Endothelial cell of umbilical vein (primary cell): ENCODE data around the gene PTGES2. TPM values are rescaled to one million over a fixed set of nuclear protein-coding genes. Genes with fewer than 3 reads are reported as not detected.

Experiments used
- BruUV-seq: library from RNA; stranded (reverse); fragments of 400-500 nt; replicated peaks from 2 replicates; lab custom pipeline; 2021; lab: Mats Ljungman, UMichigan
- CTCF ChIA-PET: fragments of 300-600, 350-600 bp; sonication (Branson Sonifier 250); formaldehyde crosslinking; loops from one replicate; lab custom pipeline; 2021; ENCODE audit warnings: antibody characterized with exemption, inconsistent platforms; lab: Charles Lee
- POLR2A ChIA-PET: fragments of 300-600, 350-600 bp; sonication (Branson Sonifier 250); formaldehyde crosslinking; loops from one replicate; lab custom pipeline; 2021; ENCODE audit warnings: antibody characterized with exemption, inconsistent platforms; lab: Charles Lee
- DNase-seq: peaks from one replicate; pipeline ENCODE4 v3.0.0-alpha.2; 2011; ENCODE audit warnings: low read depth, low spot score
- FAIRE-seq: peaks from 2 replicates; lab custom pipeline; 2011; peaks lifted over from hg19 to GRCh38; lab: Jason Lieb, UNC
- H2AFZ ChIP-seq: 2 replicates; pipeline ENCODE4 v1.6.0; 2012; ENCODE audit warnings: low read depth, low read length, control low read depth, inconsistent platforms
- H3K27ac ChIP-seq: 2 replicates; pipeline ENCODE4 v1.5.1; 2011; ENCODE audit warnings: low read depth, mild to moderate bottlenecking, control low read depth, low read length, moderate library complexity; ENCODE audit not compliant: insufficient read depth
- H3K27me3 ChIP-seq, 2 experiments: 2 replicates each; pipeline versions ENCODE4 v1.6.0 to v1.6.1; 2011; ENCODE audit warnings: low read length in 2 of 2, mixed read lengths in 1 of 2; ENCODE audit not compliant: control insufficient read depth in 2 of 2, insufficient read depth in 2 of 2
- H3K36me3 ChIP-seq, 2 experiments: 2 replicates in 1 of 2; 3 replicates in 1 of 2; pipeline ENCODE4 v1.5.1; 2011; ENCODE audit warnings: low read length in 2 of 2, mild to moderate bottlenecking in 1 of 2, moderate library complexity in 1 of 2; ENCODE audit not compliant: control insufficient read depth in 2 of 2, insufficient read depth in 2 of 2; ENCODE audit errors: extremely low read depth in 1 of 2
- H3K4me1 ChIP-seq: 3 replicates; pipeline ENCODE4 v1.5.1; 2011; ENCODE audit warnings: mild to moderate bottlenecking, low read length; ENCODE audit not compliant: control insufficient read depth, insufficient read depth; ENCODE audit errors: extremely low read depth
- H3K4me2 ChIP-seq: 2 replicates; pipeline ENCODE4 v1.6.1; 2011; ENCODE audit warnings: low read length, control low read depth, mixed read lengths; ENCODE audit not compliant: insufficient read depth
- H3K4me3 ChIP-seq, 3 experiments: fragments of 200-600 bp in 1 of 3; sonication (generic), shearing (Covaris generic) in 1 of 3; replicated peaks in 1 of 3; 2 replicates each; pipeline ENCODE4 v1.5.1; 2011 to 2016; ENCODE audit warnings: control low read depth in 3 of 3, low read length in 3 of 3, mild to moderate bottlenecking in 2 of 3, inconsistent platforms in 1 of 3, low read depth in 1 of 3, moderate library complexity in 1 of 3; ENCODE audit not compliant: insufficient read depth in 1 of 3
- H3K79me2 ChIP-seq: 2 replicates; pipeline ENCODE4 v1.6.0; 2012; ENCODE audit warnings: low read length, inconsistent platforms; ENCODE audit not compliant: control insufficient read depth, insufficient read depth
- H3K9ac ChIP-seq: replicated peaks from 2 replicates; pipeline ENCODE3; 2011; ENCODE audit warnings: low read length, control low read depth; ENCODE audit not compliant: insufficient read depth; ENCODE audit errors: extremely low read depth
- H3K9me1 ChIP-seq: replicated peaks from 3 replicates; pipeline ENCODE4 v1.6.0; 2011; ENCODE audit warnings: mild to moderate bottlenecking, low read length; ENCODE audit not compliant: control insufficient read depth, insufficient read depth; ENCODE audit errors: extremely low read depth
- H3K9me3 ChIP-seq: replicated peaks from 2 replicates; pipeline ENCODE4 v1.5.1; 2012; ENCODE audit warnings: low read length, inconsistent platforms; ENCODE audit not compliant: control insufficient read depth, insufficient read depth
- H4K20me1 ChIP-seq: replicated peaks from 2 replicates; pipeline ENCODE3; 2011; ENCODE audit warnings: mild to moderate bottlenecking, low read length; ENCODE audit not compliant: control insufficient read depth, insufficient read depth; ENCODE audit errors: extremely low read depth
- CTCF ChIP-seq, 2 donors: IDR thresholded peaks; 1 replicate in 1 of 2; 2 replicates in 1 of 2; pipeline ENCODE4 v1.5.1; 2011; ENCODE audit warnings: low read length in 2 of 2, mild to moderate bottlenecking in 2 of 2, moderate library complexity in 2 of 2, control low read depth in 1 of 2, inconsistent platforms in 1 of 2, low read depth in 1 of 2; ENCODE audit not compliant: insufficient read depth in 1 of 2; ENCODE audit errors: extremely low read depth in 1 of 2
- EZH2 ChIP-seq: IDR thresholded peaks from 2 replicates; pipeline ENCODE4 v1.6.1; 2012; ENCODE audit warnings: borderline replicate concordance, low read depth, mild to moderate bottlenecking, moderate library complexity, low read length, inconsistent platforms; ENCODE audit not compliant: severe bottlenecking
- FOS ChIP-seq: IDR thresholded peaks from 2 replicates; pipeline ENCODE4 v1.6.1; 2011; ENCODE audit warnings: mild to moderate bottlenecking, low read length, moderate library complexity, borderline replicate concordance; ENCODE audit not compliant: insufficient read depth
- GATA2 ChIP-seq: IDR thresholded peaks from 2 replicates; pipeline ENCODE4 v1.7.0; 2011; ENCODE audit warnings: low read depth, mild to moderate bottlenecking, moderate library complexity, mixed read lengths, low read length; ENCODE audit not compliant: insufficient read length, insufficient read depth
- MAX ChIP-seq: IDR thresholded peaks from 2 replicates; pipeline ENCODE4 v1.6.1; 2011; ENCODE audit not compliant: insufficient read depth, insufficient read length
- POLR2AphosphoS5 ChIP-seq: IDR thresholded peaks from 2 replicates; pipeline ENCODE4 v1.6.1; 2012; ENCODE audit warnings: low read depth, mild to moderate bottlenecking, control low read depth, low read length, moderate library complexity; ENCODE audit not compliant: insufficient read depth
- dilution Hi-C: fragments of 300-500 bp; cut with MboI; formaldehyde crosslinking; loops from one replicate; pipeline ENCODE4 v1.15.0; 2019; ENCODE audit warnings: low sequenced_read_pairs; ENCODE audit not compliant: extremely low pct_ligation_motif_present
- intact Hi-C: fragments of 100-400 bp; cut with micrococcal nuclease; formaldehyde crosslinking; loops from one replicate; pipeline ENCODE4 v1.10.0; 2022
- polyA plus RNA-seq, 4 experiments: library from polyadenylated mRNA; depleted of rRNA in 3 of 4; stranded (reverse) in 3 of 4; unstranded in 1 of 4; fragments of >200 nt; gene quantifications; 2 replicates each; pipeline versions ENCODE4 v1.2.1 to v1.2.3, GENCODE V29; 2011 to 2012; ENCODE audit warnings: missing spikeins in 1 of 4
- total RNA-seq: library from RNA; stranded (reverse); gene quantifications from 2 replicates; pipeline ENCODE4 v1.2.3, GENCODE V29; 2021

PTGES2 gene
- total and polyA plus RNA-seq, 2 donors (not counting 3 experiments of a cell fraction or from before 2014, with no cell fraction given), result 64.2 to 69.9 TPM

- ChIA-PET POLR2A (no interaction called here), CTCF (interaction anchor here (4.9 kb wide), 1 partner anchor 17 kb away, joined by 56 read pairs; no protein-coding TSS in a partner anchor)
- no peak overlapping the region for H3K4me2 ChIP-seq
- H3K27me3 ChIP-seq, result no peaks in the 10 kb centered on the region
- H3K9me1 ChIP-seq, result no peaks in the 10 kb centered on the region
- H3K9ac ChIP-seq, result no peak overlapping the region
- H3K4me1 ChIP-seq, result peaks cover 30% of the 10 kb centered on the region
- H3K9me3 ChIP-seq, result no peaks in the 10 kb centered on the region
- DNase-seq (no peak), FAIRE-seq (no peak)
- intact Hi-C loops, result no loop called here
- peaks cover 11 to 33% of the 10 kb centered on the region in 2 experiments for H3K36me3 ChIP-seq
- TF ChIP-seq POLR2AphosphoS5 (no peak), FOS (no peak), EZH2 (no peak), GATA2 (no peak), MAX (no peak)
- H3K27ac ChIP-seq, result no peak overlapping the region
- no peak overlapping the region for H2AFZ ChIP-seq
- no peak overlapping the region for H3K4me3 ChIP-seq
- no TSS peak for BruUV-seq
- dilution Hi-C loops, result no loop called here
- peaks cover 32% of the 10 kb centered on the region for H3K79me2 ChIP-seq
- no peaks in the 10 kb centered on the region for H4K20me1 ChIP-seq
These were observed 26.3 kb downstream of the PTGES2 start for GRCh38 chr9:128101231-128101661.

GRCh38 chr9:128100581-128100980 is 26.9 kb downstream of the PTGES2 start:
- ChIA-PET CTCF (interaction anchor here (0.6 to 4.9 kb wide), 7 partner anchors 13 to 158 kb away, joined by 3 to 56 read pairs (median 5); no protein-coding TSS in a partner anchor), POLR2A (interaction anchor here (1.0 to 1.1 kb wide), 2 partner anchors 22 to 33 kb away, joined by 3 to 4 read pairs; partner anchors contain the start of genes NAIF1 and SLC25A25)
- Histone ChIP-seq H2AFZ (no peak overlapping the region), H3K9me1 (no peaks in the 10 kb centered on the region), H3K4me2 (peak overlapping the region; percentile 59), H3K4me3 (peak overlapping the region in 2 of 3 experiments; percentile 48 to 51), H3K4me1 (peaks cover 30% of the 10 kb centered on the region), H3K79me2 (peaks cover 33% of the 10 kb centered on the region), H3K27ac (peak overlapping the region; percentile 90), H3K9ac (peak overlapping the region; percentile 89), H3K36me3 (peaks cover 11 to 28% of the 10 kb centered on the region in 2 experiments), H4K20me1 (no peaks in the 10 kb centered on the region), H3K9me3 (no peaks in the 10 kb centered on the region), H3K27me3 (no peaks in the 10 kb centered on the region)
- FAIRE-seq (no peak), DNase-seq (no peak)
- intact Hi-C loops, result no loop called here
- TF ChIP-seq MAX, result no peak
- TF ChIP-seq POLR2AphosphoS5, result no peak
- TF ChIP-seq EZH2, result no peak
- TF ChIP-seq CTCF (IDR thresholded peaks at IDR 0.05; ENCODE audit: extremely low read depth in 1 of 2, insufficient read depth in 1 of 2, low read depth in 1 of 2, low read length in 2 of 2), result no peak
- dilution Hi-C loops, result no loop called here
- no TSS peak for BruUV-seq
